Measurements from ENCODE around the gene CDK14. TPM values are rescaled to one million over a fixed set of nuclear protein-coding genes. Genes with fewer than 3 reads are reported as not detected.

The CDK14 gene
- total and polyA plus RNA-seq, 2 donors (not counting 1 experiment from before 2014, with no cell fraction given): 23.6 to 41.1 TPM

GRCh38 chr7:91164506-91164905 lies 568.4 kb downstream of the CDK14 start:
- Histone ChIP-seq H3K36me3 (ENCODE audit: control insufficient read depth, insufficient read depth, low read length) (no peaks in the 10 kb centered on the region), H3K4me1 (ENCODE audit: control insufficient read depth, extremely low read depth, insufficient read depth, low read length) (peaks cover 15% of the 10 kb centered on the region), H3K9ac (ENCODE audit: insufficient read depth, low read length) (no peak overlapping the region), H2AFZ (ENCODE audit: low read length) (no peak overlapping the region), H4K20me1 (ENCODE audit: control insufficient read depth, extremely low read depth, insufficient read depth, low read length) (no peaks in the 10 kb centered on the region), H3K4me2 (ENCODE audit: extremely low read depth, insufficient read depth, low read length) (peak overlapping the region; percentile 30), H3K4me3 (replicated peaks in 1 of 4; ENCODE audit: control extremely low read depth in 1 of 4, insufficient read depth in 1 of 4, low read depth in 3 of 4, low read length in 4 of 4) (no peak overlapping the region), H3K27ac (ENCODE audit: insufficient read depth, low read length) (peak overlapping the region; percentile 54), H3K27me3 (ENCODE audit: control insufficient read depth, insufficient read depth, low read length) (no peaks in the 10 kb centered on the region), H3K9me3 (ENCODE audit: control insufficient read depth, insufficient read depth, low read depth, low read length) (no peaks in the 10 kb centered on the region), H3K79me2 (ENCODE audit: control insufficient read depth, insufficient read depth, low read length) (no peaks in the 10 kb centered on the region)
- TF ChIP-seq CTCF (conservative IDR thresholded peaks at IDR 0.05 in 1 of 2, IDR thresholded peaks at IDR 0.05 in 1 of 2; ENCODE audit: low read depth in 1 of 2, low read length in 2 of 2) (no peak), EZH2 (IDR thresholded peaks at IDR 0.05; ENCODE audit: low read length, missing control alignments) (no peak)
- DNase-seq (ENCODE audit: low read depth in 2 of 2): peak in 1 of 2 donors; percentile 2

GRCh38 chr7:91165006-91165845 lies 569.1 kb downstream of the CDK14 start:
- peak overlapping the region; percentile 54 for H3K27ac ChIP-seq (ENCODE audit: insufficient read depth, low read length)
- H2AFZ ChIP-seq (ENCODE audit: low read length): no peak overlapping the region
- no peaks in the 10 kb centered on the region for H3K9me3 ChIP-seq (ENCODE audit: control insufficient read depth, insufficient read depth, low read depth, low read length)
- peaks cover 18% of the 10 kb centered on the region for H3K4me1 ChIP-seq (ENCODE audit: control insufficient read depth, extremely low read depth, insufficient read depth, low read length)
- no peak overlapping the region for H3K9ac ChIP-seq (ENCODE audit: insufficient read depth, low read length)
- no peaks in the 10 kb centered on the region for H3K27me3 ChIP-seq (ENCODE audit: control insufficient read depth, insufficient read depth, low read length)
- no peaks in the 10 kb centered on the region for H3K79me2 ChIP-seq (ENCODE audit: control insufficient read depth, insufficient read depth, low read length)
- TF ChIP-seq EZH2 (IDR thresholded peaks at IDR 0.05; ENCODE audit: low read length, missing control alignments): no peak
- TF ChIP-seq CTCF (conservative IDR thresholded peaks at IDR 0.05 in 1 of 2, IDR thresholded peaks at IDR 0.05 in 1 of 2; ENCODE audit: low read depth in 1 of 2, low read length in 2 of 2): no peak
- H3K4me3 ChIP-seq (replicated peaks in 1 of 4; ENCODE audit: control extremely low read depth in 1 of 4, insufficient read depth in 1 of 4, low read depth in 3 of 4, low read length in 4 of 4): no peak overlapping the region
- H3K4me2 ChIP-seq (ENCODE audit: extremely low read depth, insufficient read depth, low read length): peak overlapping the region; percentile 20
- no peaks in the 10 kb centered on the region for H4K20me1 ChIP-seq (ENCODE audit: control insufficient read depth, extremely low read depth, insufficient read depth, low read length)
- no peaks in the 10 kb centered on the region for H3K36me3 ChIP-seq (ENCODE audit: control insufficient read depth, insufficient read depth, low read length)
- DNase-seq (ENCODE audit: low read depth in 2 of 2): peak; percentile 78 to 91

GRCh38 chr7:91165846-91166230 lies 569.7 kb downstream of the CDK14 start:
- H3K4me3 ChIP-seq (replicated peaks in 1 of 4; ENCODE audit: control extremely low read depth in 1 of 4, insufficient read depth in 1 of 4, low read depth in 3 of 4, low read length in 4 of 4): no peak overlapping the region
- no peak overlapping the region for H3K9ac ChIP-seq (ENCODE audit: insufficient read depth, low read length)
- peak overlapping the region; percentile 29 for H3K27ac ChIP-seq (ENCODE audit: insufficient read depth, low read length)
- peaks cover 18% of the 10 kb centered on the region for H3K4me1 ChIP-seq (ENCODE audit: control insufficient read depth, extremely low read depth, insufficient read depth, low read length)
- no peaks in the 10 kb centered on the region for H3K36me3 ChIP-seq (ENCODE audit: control insufficient read depth, insufficient read depth, low read length)
- peak overlapping the region; percentile 16 for H3K4me2 ChIP-seq (ENCODE audit: extremely low read depth, insufficient read depth, low read length)
- no peaks in the 10 kb centered on the region for H3K9me3 ChIP-seq (ENCODE audit: control insufficient read depth, insufficient read depth, low read depth, low read length)
- no peaks in the 10 kb centered on the region for H3K27me3 ChIP-seq (ENCODE audit: control insufficient read depth, insufficient read depth, low read length)
- H4K20me1 ChIP-seq (ENCODE audit: control insufficient read depth, extremely low read depth, insufficient read depth, low read length): no peaks in the 10 kb centered on the region
- H2AFZ ChIP-seq (ENCODE audit: low read length): no peak overlapping the region
- peak; percentile 26 to 72 for DNase-seq (ENCODE audit: low read depth in 2 of 2)
- TF ChIP-seq EZH2 (IDR thresholded peaks at IDR 0.05; ENCODE audit: low read length, missing control alignments) (no peak), CTCF (conservative IDR thresholded peaks at IDR 0.05 in 1 of 2, IDR thresholded peaks at IDR 0.05 in 1 of 2; ENCODE audit: low read depth in 1 of 2, low read length in 2 of 2) (no peak)
- no peaks in the 10 kb centered on the region for H3K79me2 ChIP-seq (ENCODE audit: control insufficient read depth, insufficient read depth, low read length)

Data from fibroblast of lung (primary cell).